A549 treated with AZD9567 at 1 μM for 4 hours (cell line): ENCODE measurements around the gene NEDD4L. TPM values are rescaled to one million over a fixed set of nuclear protein-coding genes. Genes with fewer than 3 reads are reported as not detected.

ENCODE experiments used
- total RNA-seq: library from RNA; stranded (reverse); fragments of 200-300 nt; extraction: Qiagen RNA extraction; gene quantifications from 5 replicates; pipeline ENCODE4 v1.2.3, GENCODE V29; 2022; ENCODE audit not compliant: insufficient read depth

Gene NEDD4L
- total RNA-seq, result 29.3 to 34.6 TPM (median 31.0 TPM) in 5 replicates

DNA sequence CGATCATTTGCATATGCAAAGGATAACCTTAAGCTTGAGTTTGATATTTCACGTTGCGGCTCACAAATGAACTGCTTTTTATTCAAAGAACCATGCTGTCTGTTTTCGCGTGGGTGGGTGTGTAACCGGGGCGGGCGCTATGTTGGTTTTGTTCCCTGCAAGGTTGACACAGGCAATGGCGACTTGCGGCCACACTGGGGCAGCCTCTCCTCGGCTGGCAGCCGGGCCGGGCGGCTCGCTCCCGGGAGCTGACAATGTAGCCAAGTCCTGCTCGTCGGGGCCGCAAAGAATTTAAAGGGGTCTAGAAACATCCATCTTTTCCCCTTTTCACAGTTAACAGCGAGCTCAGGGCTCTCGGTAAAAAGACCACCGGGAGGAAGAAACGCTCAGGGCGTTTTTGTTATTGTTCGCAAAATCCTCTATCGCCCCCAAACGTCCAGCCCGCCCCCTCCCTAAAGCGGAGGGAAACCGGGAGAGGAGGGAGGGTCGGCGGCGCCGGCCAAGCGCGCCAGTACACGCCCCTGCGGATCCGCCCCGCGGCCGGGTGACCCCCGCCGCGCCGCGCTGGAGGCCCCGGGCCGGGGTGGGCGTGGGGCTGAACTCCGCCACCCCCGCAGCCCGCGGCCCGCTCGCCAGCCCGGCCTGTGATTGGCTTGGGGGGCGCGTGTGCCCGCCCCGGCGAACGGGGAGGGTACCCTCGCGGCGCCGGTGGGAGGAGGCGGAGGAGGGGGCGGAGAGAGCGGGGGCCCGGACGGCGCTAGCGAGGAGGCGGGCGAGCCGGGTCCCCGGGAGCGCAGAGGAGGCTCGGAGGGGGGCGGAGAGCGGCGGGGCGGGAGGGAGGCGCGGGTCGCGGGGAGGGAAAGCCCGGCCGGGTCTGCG, at the start of gene NEDD4L:
Gene NEDD4L, plus strand, starts transcription at position 736 of the 879 bp plus-strand sequence. CDS start 435 bp downstream, outside the sequence.

Other genes with a start within 250 kb of the NEDD4L start
- gene ATP8B1, start 240.9 kb upstream of the NEDD4L start, total RNA-seq, result 5.8 to 7.8 TPM (median 6.7 TPM) in 5 replicates